Measurements from ENCODE around the gene RAB40C.

Gene RAB40C

DNA sequence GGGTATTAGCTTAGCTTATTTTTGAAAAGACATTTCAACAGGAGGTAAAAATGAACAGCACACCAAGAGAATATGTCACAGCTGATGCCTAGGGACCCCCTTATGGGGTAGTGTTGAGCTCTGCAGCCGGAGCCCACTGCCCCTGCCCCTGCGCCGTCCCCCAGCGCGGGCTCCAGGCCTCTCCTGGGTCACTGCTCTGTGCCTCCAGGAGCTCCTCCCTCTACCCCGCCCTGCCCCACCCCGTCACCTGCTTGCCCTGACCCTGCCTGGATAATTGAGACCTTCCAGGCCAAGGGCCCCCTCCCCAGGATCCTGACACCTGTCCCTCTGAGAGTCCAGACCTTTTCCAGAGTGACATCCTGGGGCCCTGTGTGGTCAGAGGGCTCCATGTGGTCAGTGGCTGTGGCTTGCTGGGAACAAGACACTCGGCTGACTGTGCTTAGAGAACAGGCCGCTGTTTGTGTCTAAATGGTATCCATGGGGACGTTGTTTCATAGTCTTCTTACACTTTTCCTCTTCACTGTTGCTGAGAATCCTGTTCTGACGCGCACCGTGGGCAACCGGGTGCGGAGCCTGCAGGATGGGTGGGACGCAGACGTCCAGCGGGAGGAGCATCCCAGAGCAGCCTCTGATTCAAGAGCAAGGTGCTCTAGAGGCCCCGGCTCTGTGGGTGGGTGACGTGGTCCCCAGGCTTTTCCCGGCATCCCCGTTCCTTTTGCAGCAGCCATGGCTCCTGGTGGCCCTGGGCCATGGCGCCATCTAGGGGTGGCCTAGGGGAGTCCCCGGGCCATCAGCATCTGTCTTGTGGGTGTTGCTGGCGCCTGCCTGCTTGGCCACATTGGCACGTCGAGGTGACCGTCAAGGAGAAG lies 20.9 kb downstream of the RAB40C start:
- peak in 1 of 2 donors; percentile 23 for DNase-seq (ENCODE audit: low read depth in 2 of 2)

DNA sequence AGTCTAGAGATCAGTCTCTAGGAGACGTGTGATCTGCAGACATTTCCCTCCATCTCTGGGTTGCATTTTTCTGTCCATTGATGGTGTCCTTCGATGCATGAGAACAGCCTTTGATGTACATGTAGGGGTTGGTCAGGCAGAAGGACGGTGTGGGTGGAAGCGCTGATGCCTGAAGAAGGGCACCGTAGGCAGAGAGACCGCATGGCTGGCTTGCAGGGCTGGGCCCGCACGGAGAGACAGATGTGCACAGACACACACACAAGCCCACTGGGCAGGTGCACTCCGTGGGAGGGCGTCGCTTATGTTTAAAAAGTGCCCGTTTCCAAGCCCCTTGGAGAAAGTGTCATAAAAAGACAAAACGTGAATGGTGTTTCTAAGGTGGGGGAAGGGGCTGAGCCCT lies 25.3 kb downstream of the RAB40C start:
- no peak for DNase-seq (ENCODE audit: low read depth in 2 of 2)

DNA sequence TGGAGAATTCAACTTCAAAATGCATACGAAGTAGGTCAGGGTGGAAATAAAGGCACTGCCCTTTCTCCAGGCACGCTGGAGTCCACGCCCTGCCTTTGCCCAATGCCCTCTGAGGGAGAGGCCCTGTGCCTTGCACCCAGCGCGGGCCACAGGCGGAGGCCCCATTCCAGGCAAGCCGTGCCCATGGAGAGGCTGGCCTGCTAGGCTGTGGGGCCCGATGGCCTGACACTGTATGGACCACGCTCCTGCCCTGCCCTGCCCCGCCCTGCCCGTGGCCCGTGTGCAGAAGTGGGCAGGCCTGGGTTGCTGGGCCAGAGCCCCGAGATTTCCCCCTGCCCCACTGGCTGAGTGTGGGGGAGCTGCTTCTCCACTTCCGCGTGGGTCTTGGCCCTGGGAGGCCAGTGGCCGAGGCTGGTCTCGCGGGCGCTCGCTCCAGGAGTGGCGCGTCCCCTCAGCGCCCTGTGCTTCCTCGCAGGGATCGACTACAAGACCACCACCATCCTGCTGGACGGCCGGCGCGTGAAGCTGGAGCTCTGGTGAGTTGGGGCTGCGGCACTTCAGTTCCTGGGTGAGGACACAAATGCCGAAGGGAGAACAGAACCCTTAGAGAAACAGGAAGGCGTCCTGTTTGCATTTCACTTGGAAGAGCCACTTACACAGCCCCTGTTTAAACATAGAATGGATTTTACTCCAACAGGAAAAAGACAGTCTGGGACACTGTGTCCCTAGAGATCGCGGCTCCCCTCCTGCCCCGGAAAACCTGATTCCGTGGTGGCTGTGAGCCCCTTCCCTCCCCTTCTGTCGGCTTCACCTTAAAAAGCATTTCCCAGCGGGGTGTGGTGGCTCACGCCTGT lies 27.1 kb downstream of the RAB40C start:
- DNase-seq (ENCODE audit: low read depth in 2 of 2) = no peak

DNA sequence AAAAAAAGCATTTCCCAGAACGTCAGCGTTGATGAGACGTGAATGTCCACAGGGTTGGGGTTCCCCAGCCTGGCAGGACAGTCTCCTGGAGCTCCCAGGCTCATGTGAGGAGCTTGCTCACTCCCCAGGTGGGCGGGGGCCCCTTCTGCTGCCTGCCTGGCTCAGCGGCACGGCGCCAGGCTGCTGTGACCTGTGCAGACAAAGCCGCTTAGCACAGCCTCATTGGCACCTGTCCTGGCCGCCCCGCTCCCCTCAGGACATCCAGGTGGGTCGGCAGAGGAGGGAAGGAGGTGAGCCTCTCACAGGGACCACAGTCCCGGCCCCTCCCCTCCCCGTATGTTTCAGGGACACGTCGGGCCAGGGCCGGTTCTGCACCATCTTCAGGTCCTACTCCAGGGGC lies 28.0 kb downstream of the RAB40C start:
- no peak for DNase-seq (ENCODE audit: low read depth in 2 of 2)

DNA sequence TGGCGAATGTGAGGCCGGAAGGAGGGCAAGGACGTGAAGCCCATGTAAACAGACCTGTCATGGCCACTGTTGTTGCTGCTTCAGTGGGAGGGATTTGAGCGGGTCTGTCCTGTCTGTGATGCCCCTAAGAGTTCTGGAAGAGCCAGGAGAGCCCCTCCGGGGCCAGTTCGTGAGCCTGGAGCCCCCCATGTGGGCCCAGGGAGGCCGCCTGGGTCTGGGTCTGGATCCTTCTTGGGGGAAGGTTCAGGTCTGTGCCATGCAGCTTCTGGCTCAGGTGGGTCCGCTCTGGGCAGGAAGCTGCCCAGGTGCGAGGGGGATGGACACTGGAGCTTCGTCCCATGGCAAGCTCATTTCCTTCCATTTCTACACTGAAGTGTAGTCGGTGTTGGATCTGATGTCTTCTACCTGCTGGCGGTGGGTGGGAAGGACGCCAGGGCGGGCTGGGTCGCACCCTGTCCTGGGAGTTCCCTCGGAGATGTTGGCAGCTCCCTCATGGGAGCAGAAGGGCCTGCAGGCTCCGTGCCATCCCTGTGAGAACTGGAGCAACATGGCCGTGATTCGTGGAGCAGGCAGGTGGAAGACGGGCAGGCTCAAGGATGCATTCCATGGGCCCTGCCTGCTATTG lies 29.7 kb downstream of the RAB40C start:
- no peak for DNase-seq (ENCODE audit: low read depth in 2 of 2)

DNA sequence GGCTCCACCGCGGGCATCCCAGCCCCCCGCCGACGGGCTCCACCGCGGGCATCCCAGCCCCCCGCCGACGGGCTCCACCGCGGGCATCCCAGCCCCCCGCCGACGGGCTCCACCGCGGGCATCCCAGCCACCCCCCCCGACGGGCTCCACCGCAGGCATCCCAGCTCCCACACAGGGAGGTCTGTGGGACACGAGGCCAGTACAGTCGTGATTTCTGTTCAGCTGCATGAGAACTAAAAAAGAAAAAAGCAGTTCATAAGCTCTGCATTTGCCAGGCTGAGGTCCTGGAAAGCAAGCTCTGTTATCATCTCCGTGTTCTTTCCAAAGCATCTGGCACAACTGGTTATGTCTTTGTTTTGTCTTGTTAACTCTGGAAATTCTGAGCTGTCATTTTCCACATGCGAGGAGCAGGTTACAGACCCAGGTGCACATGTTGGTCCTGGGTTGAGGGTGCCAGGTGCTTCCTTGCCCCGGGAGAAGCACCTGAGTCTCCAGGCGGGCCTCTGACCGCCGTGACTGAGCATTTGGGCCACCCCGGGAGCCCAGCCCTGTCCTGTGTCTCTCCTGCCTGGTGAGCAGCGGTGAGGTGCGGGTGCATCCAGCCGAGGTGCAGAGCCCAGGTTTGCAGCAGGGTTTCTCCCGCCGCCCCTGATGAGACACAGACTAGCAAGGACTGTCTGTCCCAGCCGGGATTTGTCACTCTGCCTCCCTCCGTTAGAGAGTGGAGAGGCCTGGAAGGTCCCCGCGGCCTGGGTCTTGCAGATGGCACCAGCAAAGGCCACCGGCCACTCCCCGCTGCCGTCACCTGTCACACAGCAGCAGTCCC lies 31.0 kb downstream of the RAB40C start:
- no peak for DNase-seq (ENCODE audit: low read depth in 2 of 2)

DNA sequence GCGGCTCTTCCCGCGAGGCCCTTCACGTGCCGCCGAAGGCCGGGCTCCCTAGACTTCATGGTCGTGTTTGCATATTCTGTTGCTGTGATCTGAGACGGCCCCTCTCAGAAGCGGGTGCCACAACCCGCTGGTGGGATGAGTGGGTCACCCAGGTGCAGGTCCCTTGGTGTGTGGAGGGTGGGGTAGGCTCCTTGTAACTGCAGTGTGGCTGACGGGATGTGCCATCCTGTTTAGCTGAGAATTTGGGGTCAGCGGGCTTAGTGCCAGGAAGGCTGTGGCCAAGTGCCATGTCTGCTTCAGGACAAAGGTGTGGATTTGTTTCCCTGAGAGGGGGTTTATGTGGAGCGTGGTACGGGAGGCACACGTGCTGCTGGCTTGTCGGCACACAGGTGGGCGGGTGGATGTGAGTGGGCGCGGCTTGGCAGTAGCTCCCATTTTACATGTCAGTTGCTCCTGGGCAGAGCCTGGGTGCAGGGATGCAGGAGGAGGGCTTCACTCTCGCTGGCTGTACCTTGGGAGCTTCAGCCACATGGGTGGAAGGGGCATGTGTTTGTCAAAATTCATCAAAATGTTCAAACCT lies 31.8 kb downstream of the RAB40C start:
- no peak for DNase-seq (ENCODE audit: low read depth in 2 of 2)

DNA sequence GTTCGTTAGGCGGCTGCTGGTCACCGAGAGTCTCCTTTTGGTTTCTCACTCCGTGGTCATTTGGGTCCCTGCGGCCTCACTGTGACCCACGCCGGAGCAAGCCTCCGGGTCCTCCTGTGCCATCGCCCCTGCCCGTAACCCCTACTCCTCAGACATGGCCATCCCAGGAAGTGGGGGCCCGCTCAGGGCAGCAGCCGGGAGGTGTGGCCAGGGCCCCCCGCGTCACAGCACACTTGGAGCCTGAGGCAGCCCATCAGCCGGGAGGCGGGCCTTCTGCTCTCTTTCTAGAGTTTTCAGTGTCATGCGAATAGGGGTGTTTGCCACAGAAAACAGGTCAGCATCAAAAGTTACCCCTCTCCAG lies 33.0 kb downstream of the RAB40C start:
- DNase-seq (ENCODE audit: low read depth in 2 of 2) = no peak

DNA sequence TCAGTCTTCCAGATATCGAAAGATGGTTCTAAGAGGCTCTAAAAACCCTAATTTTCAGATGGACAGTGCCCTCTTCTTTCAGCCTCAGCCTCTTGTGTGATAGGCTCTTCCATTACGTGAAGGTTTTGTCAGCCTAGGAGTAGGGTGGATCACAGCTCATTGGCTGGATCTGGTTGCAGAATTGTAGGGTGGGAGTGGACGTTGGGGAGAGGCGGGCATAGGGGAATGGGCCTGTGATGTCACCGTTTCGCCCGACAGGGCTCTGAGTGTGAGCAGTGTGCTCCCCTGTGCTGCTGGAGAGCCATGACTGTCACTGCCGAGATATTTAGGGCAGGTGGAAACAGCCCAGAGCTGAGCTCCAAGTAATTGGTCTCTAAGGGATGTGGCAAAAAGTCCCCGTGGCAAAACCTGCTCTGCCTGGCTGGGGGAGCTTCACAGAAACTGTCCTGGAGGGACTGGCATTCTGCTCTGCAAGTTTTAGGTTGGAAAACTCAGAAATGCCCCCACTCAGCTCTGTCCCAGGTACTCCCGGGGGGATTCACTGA lies 34.7 kb downstream of the RAB40C start:
- DNase-seq (ENCODE audit: low read depth in 2 of 2) = no peak

DNA sequence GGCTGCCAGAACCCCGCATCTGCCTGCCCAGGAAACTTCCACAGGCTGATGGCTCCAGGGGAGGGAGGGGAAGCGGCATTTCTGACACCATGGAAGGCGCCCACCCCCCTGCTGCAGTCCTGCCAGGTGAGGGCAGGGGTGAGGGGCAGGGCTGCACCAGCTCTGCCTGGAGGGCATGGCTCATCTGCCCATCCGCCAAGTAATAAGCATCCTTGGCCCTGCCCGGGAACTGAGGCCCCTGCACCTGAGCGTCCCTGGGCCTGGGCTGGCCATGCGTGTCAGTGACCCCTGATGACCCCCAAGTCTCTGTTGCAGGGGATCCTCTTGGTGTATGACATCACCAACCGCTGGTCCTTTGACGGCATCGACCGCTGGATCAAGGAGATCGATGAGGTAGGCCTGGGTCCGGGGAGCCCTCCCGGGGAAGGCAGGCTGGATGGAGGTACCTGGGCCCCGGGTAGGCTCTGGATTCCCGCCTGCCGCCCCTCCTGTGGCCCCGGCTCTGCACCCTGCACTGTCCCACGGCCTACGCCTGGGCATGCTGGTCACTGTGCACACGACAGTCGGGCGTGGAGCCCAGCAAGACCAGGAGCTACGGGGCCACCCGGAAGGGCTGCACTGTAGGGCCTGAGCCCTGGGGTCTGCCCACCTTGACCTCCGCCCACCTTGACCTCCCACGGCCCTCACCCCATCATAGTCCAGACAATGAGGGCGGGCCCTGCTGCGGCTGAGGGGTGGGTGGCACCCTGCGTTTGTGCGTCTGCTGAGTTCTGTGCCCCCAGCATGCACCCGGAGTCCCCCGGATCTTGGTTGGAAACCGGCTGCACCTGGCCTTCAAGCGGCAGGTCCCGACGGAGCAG lies 35.5 kb downstream of the RAB40C start:
- DNase-seq (ENCODE audit: low read depth in 2 of 2) = no peak

DNA sequence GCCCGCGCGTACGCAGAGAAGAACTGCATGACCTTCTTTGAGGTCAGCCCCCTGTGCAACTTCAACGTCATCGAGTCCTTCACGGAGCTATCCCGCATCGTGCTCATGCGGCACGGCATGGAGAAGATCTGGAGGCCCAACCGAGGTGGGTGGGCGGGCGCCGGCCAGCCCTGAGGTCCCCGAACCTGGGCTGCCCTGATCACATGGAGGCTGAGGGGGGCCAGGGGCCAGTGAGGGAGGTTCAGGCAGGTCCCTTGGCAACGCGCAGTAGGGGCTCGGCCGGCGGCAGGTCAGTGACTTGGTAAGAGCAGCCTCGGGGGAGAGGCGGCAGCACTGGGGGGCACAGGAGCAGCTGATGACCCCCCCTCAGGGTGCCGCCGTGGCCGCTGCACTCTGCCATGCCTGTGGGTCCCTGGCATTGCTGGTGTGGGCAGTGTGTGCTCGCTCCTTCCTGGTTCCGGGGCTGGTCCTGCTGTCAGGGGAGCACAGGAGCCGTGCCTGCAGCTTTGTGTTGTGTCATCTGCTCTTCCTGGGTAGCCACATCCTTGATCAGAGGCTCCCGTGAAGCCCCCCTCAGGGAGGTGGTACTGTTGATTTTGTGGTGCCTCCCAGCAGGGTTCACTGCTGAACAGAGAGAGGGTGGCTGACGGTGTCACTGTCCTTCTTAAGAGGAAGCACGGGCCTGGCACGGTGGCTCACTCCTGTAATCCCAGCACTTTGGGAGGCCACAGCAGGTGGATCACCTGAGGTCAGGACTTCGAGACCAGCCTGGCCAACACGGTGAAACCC lies 36.3 kb downstream of the RAB40C start:
- no peak for DNase-seq (ENCODE audit: low read depth in 2 of 2)

DNA sequence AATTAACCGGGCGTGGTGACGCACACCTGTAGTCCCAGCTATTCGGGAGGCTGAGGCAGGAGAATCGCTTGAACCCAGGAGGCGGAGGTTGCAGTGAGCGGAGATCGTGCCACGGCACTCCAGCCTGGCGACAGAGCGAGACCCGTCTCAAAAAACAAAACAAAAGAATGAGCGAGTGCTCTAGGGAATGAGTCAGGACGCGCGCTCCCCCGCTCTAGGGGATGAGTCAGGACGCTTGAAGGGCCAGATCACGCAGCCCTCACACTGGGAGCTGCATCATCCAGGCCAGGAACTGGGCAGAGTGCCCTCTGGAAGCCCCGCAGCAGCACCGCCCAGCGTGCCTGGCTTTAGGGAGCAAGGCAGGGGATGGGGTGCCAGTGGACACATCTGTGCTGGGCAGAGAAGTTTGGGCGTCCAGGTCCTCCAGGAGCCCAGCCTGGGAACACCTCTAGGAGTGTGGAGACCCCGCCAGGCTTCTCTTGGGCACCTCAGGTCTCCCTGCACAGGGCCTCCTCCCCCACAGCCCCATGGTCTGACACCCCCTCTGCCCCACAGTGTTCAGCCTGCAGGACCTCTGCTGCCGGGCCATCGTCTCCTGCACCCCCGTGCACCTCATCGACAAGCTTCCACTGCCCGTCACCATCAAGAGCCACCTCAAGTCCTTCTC lies 37.1 kb downstream of the RAB40C start:
- no peak for DNase-seq (ENCODE audit: low read depth in 2 of 2)

DNA sequence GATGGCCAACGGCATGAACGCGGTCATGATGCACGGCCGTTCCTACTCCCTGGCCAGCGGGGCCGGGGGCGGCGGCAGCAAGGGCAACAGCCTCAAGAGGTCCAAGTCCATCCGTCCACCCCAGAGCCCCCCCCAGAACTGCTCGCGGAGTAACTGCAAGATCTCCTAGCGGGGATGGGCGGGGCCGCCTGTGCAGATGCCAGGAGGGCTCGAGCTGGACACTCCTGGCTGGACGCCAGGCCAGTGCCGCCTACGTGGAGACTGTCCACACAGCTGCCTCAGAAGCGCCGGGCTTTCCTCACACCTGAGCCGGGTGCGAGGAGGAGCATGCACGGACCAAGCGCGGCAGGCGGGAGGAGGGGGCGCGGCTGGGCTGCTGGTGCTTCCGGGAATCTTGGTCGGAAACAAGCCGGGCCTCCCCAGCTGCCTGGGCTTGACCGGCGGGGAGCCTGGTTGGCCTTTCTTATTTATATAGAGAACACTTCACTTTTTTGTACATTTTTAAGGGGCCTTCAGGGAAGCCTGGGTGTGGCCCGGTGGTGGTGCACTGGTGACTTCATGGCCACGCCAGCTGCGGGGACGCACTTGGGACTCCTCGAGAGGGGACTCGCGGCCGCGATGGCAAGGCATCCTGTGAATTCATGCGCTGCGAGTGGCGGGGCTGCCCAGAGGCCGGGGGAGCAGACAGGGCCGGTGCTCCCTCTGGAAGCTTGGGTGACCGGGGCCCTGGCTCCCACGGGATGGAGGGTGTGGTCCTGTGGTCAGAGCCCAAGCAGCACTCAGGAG lies 37.8 kb downstream of the RAB40C start:
- no peak for DNase-seq (ENCODE audit: low read depth in 2 of 2)

DNA sequence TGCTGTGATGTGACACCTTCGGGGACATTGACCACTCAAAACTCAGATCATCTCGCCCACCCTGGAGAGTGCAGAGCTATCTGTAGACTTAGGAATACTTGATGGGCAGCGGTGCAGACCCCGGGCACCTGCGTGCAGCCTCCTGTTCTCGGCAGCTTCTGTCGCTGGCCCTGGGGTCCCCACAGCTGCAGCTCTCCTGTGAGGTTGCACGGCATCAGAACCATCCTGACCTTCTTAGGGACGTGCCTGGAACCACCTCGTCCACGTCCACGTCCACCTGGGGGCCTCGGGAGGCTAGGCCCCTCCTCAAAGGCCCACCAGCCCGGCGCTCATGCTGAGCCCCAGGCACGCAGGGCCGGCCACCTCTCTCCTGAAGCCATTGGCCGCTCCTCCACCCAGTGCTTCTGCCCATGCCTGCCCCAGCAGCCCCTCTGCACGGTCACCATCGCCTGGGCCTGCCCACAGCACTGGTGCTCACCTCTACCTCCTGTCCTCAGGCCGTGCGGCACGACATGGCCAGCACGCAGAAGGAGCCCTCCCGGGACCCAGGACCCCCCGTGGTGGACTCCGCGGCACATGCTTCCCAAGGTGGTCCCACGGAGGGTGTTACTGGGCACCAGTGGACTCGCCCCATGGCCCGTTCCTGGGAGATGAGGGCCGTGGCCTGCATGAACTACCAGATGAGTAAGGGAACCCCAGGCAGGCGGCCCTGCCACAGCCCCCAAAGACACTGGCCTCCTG lies 38.6 kb downstream of the RAB40C start:
- no peak for DNase-seq (ENCODE audit: low read depth in 2 of 2)

DNA sequence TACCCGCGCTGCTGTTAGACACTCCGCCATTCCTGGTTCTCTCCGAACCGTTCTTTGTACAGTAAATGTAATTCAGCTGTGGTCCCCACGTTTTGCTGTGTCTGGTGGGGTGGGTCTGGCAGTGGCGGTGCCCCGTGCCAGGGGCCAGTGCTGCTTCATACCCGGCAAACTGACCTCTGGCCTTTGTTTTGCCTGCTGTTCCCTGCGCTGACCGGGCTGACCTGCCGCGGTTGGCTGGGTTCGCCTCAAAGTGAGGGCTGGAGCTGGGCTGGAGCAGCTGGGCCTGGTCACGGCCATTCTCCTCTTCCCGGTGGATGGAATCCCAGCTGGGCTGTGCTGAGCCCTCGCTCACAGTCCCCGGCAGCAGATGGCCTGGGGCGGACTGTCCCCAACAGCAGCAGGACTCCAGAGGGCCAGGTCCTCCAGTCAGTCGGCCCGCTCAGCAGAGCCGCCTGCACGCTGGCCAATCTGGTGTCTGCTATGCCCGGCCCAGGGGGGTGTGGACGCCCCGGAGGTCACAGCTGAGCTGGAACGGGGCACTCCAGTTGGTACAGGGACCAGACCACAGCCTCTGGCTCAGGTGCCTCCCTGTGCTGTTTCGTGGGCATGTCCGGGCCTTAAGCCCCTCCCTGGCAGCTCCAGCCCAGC lies 39.4 kb downstream of the RAB40C start:
- DNase-seq (ENCODE audit: low read depth in 2 of 2) = no peak

DNA sequence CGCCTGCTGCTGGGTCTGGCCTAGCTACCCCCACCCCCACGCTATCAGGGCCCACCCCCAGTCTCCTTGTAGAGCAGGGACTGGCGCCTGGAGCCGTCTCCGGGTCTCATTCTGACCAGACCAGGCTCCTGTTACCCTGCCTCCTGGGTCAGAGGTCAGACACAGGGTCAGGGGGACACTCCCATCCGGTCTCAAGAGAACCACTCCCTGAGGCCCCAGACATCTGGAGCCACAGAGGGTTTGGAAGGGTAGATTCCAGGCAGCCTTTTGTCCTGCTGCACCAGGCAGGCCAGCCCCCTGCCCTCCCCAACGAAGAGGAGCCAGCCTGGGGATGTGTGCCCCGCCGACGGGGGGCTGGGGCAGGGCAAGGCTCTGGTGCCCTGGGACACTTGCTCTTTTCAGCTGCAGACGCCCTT lies 40.0 kb downstream of the RAB40C start:
- no peak for DNase-seq (ENCODE audit: low read depth in 2 of 2)

Data from stimulated activated CD8-positive, alpha-beta memory T cell treated with anti-CD3 and anti-CD28 coated beads, Interleukin-2, amount 100 ng/mL, for 1 hour (primary cell).